PC-9 (cell line): ENCODE measurements around the gene ARHGAP22.

ENCODE experiments used
- CTCF ChIP-seq: fragments of 200-600 bp; sonication (generic); conservative IDR thresholded peaks from 2 replicates; pipeline ENCODE4 v1.6.1; 2017; ENCODE audit warnings: mixed run types, antibody characterized with exemption, mild to moderate bottlenecking, moderate library complexity
- EZH2 ChIP-seq: fragments of 200-600 bp; sonication (generic); IDR thresholded peaks from 2 replicates; pipeline ENCODE4 v1.8.0; 2017; ENCODE audit warnings: antibody characterized with exemption, low read depth

DNA sequence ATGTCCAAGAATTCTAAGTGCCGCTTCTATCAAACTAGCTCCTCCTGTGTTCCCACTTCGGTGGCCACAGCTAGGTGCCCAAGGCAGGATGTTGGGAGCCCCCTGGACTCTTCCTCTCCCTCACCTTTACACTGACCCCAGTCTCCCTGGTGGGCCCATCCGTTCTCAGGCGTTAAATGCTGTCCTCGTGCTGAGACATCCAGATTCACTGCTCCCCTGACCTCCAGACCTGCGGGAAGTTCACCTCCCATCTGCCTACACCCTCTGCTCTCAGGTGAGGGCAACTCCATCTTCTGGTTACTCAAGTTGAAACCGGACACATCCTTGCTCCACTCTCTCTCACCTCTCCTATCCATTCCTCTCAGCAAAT, 114.3 kb downstream of the ARHGAP22 start:
- TF ChIP-seq CTCF (no peak), EZH2 (no peak)
